Epithelial cell of proximal tubule (primary cell): Measurements from ENCODE around the gene SLIRP. TPM values are rescaled to one million over a fixed set of nuclear protein-coding genes. Genes with fewer than 3 reads are reported as not detected.

Source experiments
- DNase-seq: peaks from one replicate; pipeline ENCODE4 v3.0.0-alpha.2; 2011; ENCODE audit warnings: low read depth
- H3K4me3 ChIP-seq: 2 replicates; pipeline ENCODE4 v1.5.1; 2011; ENCODE audit warnings: low read depth, mild to moderate bottlenecking, low read length
- total RNA-seq: library from RNA; depleted of rRNA; stranded (reverse); fragments of >200 nt; gene quantifications from 2 replicates; pipeline ENCODE4 v1.2.3, GENCODE V29; 2015
- TF ChIP-seq, protein P1 (sequence below): conservative IDR thresholded peaks from 2 replicates; pipeline ENCODE4 v1.5.1; 2012; ENCODE audit warnings: low read depth, mild to moderate bottlenecking, low read length

SLIRP gene
- total RNA-seq, 1 donor from 2014 or later = 491 TPM

DNA sequence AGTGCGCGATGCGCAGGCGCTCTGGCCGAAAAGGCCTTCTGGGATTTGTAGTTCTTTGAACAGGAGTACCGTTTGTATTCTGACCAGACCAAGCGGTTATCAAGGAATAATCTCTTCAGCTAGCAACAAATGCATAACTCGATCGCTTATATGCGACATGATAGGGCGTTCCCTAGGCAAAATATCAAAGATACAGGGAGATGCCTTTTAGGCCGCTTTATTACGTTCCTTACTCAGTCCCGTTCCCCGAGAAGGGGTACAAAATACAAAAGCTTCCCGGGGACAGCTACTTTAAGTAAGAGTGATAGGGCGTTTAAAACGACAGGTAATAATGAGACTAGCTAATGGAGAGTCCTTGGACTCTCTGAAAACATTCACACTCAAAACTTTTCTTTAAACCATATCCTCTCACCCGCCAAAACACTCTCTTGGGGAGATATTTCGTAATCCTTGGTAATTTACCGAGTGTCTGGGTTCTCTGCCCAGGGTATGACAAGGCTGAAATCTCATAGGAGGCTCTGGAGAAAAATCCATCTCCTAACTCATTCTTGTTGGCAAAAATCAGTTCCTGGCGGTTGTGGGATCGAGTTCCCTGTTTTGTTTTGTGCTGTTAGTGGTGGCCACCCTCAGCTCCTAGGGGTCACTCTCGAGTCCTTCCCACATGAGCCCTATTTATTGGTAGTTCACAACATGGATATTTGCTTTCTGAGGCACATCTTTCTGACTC lies 53.5 kb downstream of the SLIRP start:
- TF ChIP-seq, protein P1, sequence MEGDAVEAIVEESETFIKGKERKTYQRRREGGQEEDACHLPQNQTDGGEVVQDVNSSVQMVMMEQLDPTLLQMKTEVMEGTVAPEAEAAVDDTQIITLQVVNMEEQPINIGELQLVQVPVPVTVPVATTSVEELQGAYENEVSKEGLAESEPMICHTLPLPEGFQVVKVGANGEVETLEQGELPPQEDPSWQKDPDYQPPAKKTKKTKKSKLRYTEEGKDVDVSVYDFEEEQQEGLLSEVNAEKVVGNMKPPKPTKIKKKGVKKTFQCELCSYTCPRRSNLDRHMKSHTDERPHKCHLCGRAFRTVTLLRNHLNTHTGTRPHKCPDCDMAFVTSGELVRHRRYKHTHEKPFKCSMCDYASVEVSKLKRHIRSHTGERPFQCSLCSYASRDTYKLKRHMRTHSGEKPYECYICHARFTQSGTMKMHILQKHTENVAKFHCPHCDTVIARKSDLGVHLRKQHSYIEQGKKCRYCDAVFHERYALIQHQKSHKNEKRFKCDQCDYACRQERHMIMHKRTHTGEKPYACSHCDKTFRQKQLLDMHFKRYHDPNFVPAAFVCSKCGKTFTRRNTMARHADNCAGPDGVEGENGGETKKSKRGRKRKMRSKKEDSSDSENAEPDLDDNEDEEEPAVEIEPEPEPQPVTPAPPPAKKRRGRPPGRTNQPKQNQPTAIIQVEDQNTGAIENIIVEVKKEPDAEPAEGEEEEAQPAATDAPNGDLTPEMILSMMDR = peak; percentile 53
- DNase-seq = peak; percentile 66
- H3K4me3 ChIP-seq = peak overlapping the region; percentile 92

DNA sequence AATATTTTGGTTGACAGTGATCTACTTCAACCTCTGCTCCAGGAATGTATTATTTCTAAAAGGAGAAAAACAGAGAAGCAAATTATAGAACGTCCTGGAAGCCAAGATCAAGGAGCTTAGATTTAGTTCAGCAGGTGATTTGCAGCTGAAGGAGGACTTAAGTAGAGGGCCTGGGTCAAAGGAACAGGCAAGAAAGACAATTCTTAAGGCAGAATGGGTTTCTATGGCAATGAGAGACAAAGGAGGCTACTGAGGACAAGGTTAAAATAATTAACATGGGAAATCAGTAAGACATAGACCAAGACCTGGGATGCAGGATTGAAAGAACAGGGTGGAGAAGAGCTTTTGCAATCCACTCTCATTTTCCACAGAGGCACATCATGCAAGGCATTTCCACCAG lies 55.4 kb downstream of the SLIRP start:
- TF ChIP-seq, protein P1 = no peak
- no peak overlapping the region for H3K4me3 ChIP-seq

DNA sequence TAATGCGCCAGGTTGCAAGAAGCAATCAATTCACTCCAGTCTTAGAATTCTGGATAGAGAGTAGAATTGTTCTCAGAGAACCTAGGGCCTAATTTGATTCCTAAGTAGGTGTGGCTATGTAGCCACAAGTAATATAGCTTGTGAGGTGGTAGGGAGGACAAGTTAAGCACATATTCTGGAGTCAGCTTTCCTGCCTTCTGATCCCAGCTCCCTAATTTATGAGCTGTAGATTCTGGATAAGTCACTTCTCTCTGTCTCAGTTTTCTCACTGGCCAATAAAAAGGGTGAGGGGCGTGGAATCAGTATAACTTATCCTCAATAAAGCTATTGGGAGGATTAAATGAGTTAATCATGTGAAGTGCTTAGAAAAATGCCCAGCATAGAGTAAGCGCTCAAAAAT lies 56.1 kb downstream of the SLIRP start:
- TF ChIP-seq, protein P1 = no peak
- H3K4me3 ChIP-seq = no peak overlapping the region
- DNase-seq = no peak

More for the DNA sequence above, 55.4 kb downstream of the SLIRP start:
- no peak for DNase-seq

Other genes starting within 250 kb of the SLIRP start
- 0.75 TPM in 1 of 2 replicates, not detected in the other for gene ISM2, start 209.3 kb upstream of the SLIRP start, total RNA-seq
- 34.9 and 42.8 TPM in 2 replicates for gene SPTLC2, start 91.5 kb upstream of the SLIRP start, total RNA-seq
- gene ALKBH1, start 80 bp upstream of the SLIRP start, total RNA-seq = 7.3 and 12.0 TPM in 2 replicates
- 58.2 and 62.0 TPM in 2 replicates for gene SNW1, start 53.1 kb downstream of the SLIRP start, total RNA-seq
- 4.3 and 6.0 TPM in 2 replicates for gene ADCK1, start 92.0 kb downstream of the SLIRP start, total RNA-seq